MM.1S (cell line): ENCODE measurements around the gene PABPC3.

Experiments used
- DNase-seq: peaks from one replicate; pipeline ENCODE4 v3.0.0-alpha.2; 2015
- H2AFZ ChIP-seq: fragments of 300-600 bp; sonication (generic); 2 replicates; pipeline ENCODE4 v1.6.0; 2016; ENCODE audit warnings: antibody characterized with exemption, low read length
- H3F3A ChIP-seq: fragments of 300-600 bp; sonication (generic); 2 replicates; pipeline ENCODE4 v1.6.1; 2016; ENCODE audit warnings: mild to moderate bottlenecking, antibody characterized with exemption, low read length, moderate library complexity, mixed read lengths; ENCODE audit not compliant: insufficient read depth
- H3K27ac ChIP-seq: fragments of 300-600 bp; sonication (generic); 2 replicates; pipeline ENCODE4 v1.5.1; 2016; ENCODE audit warnings: mild to moderate bottlenecking, low read length
- H3K27me3 ChIP-seq: fragments of 300-600 bp; sonication (generic); replicated peaks from 2 replicates; pipeline ENCODE4 v1.6.0; 2016; ENCODE audit warnings: low read length; ENCODE audit not compliant: insufficient read depth
- H3K36me3 ChIP-seq: fragments of 300-600 bp; sonication (generic); replicated peaks from 2 replicates; pipeline ENCODE4 v1.6.1; 2016; ENCODE audit warnings: mild to moderate bottlenecking, low read length, mixed read lengths; ENCODE audit not compliant: insufficient read depth
- H3K4me1 ChIP-seq: fragments of 300-600 bp; sonication (generic); 2 replicates; pipeline ENCODE4 v1.6.1; 2016; ENCODE audit warnings: low read length, mixed read lengths
- H3K4me2 ChIP-seq: fragments of 300-600 bp; sonication (generic); 2 replicates; pipeline ENCODE4 v1.6.0; 2016; ENCODE audit warnings: low read depth, low read length
- H3K4me3 ChIP-seq: fragments of 300-600 bp; sonication (generic); 2 replicates; pipeline ENCODE4 v1.5.1; 2016; ENCODE audit warnings: low read length, mixed read lengths
- H3K79me2 ChIP-seq: fragments of 300-600 bp; sonication (generic); 2 replicates; pipeline ENCODE4 v1.6.1; 2016; ENCODE audit warnings: mixed run types, low read length, mixed read lengths
- H3K9ac ChIP-seq: fragments of 300-600 bp; sonication (generic); 2 replicates; pipeline ENCODE4 v1.6.1; 2016; ENCODE audit warnings: low read length, mixed read lengths
- H3K9me2 ChIP-seq: fragments of 300-600 bp; sonication (generic); replicated peaks from 2 replicates; pipeline ENCODE4 v1.6.1; 2016; ENCODE audit warnings: mild to moderate bottlenecking, low read length, mixed read lengths; ENCODE audit not compliant: insufficient read depth
- H3K9me3 ChIP-seq: fragments of 300-600 bp; sonication (generic); replicated peaks from 2 replicates; pipeline ENCODE4 v1.6.1; 2016; ENCODE audit warnings: mild to moderate bottlenecking, low read length, mixed read lengths; ENCODE audit not compliant: insufficient read depth
- H4K20me1 ChIP-seq: fragments of 300-600 bp; sonication (generic); 2 replicates; pipeline ENCODE4 v1.6.1; 2016; ENCODE audit warnings: mild to moderate bottlenecking, low read length, moderate library complexity, mixed read lengths; ENCODE audit not compliant: insufficient read depth
- EZH2 ChIP-seq: fragments of 300-600 bp; sonication (generic); optimal IDR thresholded peaks from 2 replicates; pipeline ENCODE3; 2017; ENCODE audit warnings: low read depth, mild to moderate bottlenecking, antibody characterized with exemption, low read length, mixed read lengths
- EZH2phosphoT487 ChIP-seq: fragments of 300-600 bp; sonication (generic); IDR thresholded peaks from 2 replicates; pipeline ENCODE4 v1.6.1; 2018; ENCODE audit warnings: antibody characterized with exemption, low read length
- TF ChIP-seq, protein P1 (sequence below): fragments of 300-600 bp; sonication (generic); IDR thresholded peaks from 2 replicates; pipeline ENCODE4 v1.5.1; 2016; ENCODE audit warnings: antibody characterized with exemption, low read length, mixed read lengths

Gene PABPC3

DNA sequence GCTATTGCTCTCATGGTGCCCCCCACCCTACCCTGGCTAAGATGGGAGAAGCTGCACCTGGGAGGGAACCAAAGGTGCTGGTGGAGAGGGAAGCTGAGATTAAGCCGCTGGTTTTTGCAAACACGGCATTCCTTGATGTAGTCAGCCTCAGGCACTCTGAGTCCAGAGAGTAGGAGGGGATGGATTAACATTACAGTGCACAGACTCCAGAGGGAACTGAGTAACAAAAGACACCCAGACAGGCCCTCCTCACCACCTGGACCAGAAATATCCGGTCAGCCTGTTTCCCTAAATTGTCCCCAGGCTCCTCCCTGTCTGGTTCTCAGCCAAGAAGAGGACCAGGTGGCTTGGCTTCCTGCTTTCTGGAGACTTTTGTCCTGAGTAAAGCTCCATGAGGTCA, 28.9 kb upstream of the PABPC3 start:
- Histone ChIP-seq H3K27me3 (no peaks in the 10 kb centered on the region), H3F3A (no peaks in the 10 kb centered on the region), H3K36me3 (no peaks in the 10 kb centered on the region), H2AFZ (no peak overlapping the region), H3K4me2 (no peak overlapping the region), H3K9me2 (no peaks in the 10 kb centered on the region), H3K4me1 (no peaks in the 10 kb centered on the region), H3K79me2 (no peaks in the 10 kb centered on the region), H4K20me1 (no peaks in the 10 kb centered on the region), H3K4me3 (no peak overlapping the region), H3K9ac (no peak overlapping the region), H3K9me3 (no peaks in the 10 kb centered on the region), H3K27ac (no peak overlapping the region)
- TF ChIP-seq EZH2phosphoT487: no peak
- TF ChIP-seq, protein P1, sequence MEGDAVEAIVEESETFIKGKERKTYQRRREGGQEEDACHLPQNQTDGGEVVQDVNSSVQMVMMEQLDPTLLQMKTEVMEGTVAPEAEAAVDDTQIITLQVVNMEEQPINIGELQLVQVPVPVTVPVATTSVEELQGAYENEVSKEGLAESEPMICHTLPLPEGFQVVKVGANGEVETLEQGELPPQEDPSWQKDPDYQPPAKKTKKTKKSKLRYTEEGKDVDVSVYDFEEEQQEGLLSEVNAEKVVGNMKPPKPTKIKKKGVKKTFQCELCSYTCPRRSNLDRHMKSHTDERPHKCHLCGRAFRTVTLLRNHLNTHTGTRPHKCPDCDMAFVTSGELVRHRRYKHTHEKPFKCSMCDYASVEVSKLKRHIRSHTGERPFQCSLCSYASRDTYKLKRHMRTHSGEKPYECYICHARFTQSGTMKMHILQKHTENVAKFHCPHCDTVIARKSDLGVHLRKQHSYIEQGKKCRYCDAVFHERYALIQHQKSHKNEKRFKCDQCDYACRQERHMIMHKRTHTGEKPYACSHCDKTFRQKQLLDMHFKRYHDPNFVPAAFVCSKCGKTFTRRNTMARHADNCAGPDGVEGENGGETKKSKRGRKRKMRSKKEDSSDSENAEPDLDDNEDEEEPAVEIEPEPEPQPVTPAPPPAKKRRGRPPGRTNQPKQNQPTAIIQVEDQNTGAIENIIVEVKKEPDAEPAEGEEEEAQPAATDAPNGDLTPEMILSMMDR: no peak
- TF ChIP-seq EZH2: no peak
- no peak for DNase-seq

GRCh38 chr13:25068810-25069209, 27.1 kb upstream of the PABPC3 start:
- TF ChIP-seq, protein P1: no peak
- TF ChIP-seq EZH2 (no peak), EZH2phosphoT487 (no peak)
- no peak for DNase-seq
- Histone ChIP-seq H3K27ac (no peak overlapping the region), H3K4me3 (no peak overlapping the region), H3K9ac (no peak overlapping the region), H3K27me3 (no peaks in the 10 kb centered on the region), H3K4me2 (no peak overlapping the region), H4K20me1 (no peaks in the 10 kb centered on the region), H3K4me1 (no peaks in the 10 kb centered on the region), H3K36me3 (no peaks in the 10 kb centered on the region), H3K9me3 (no peaks in the 10 kb centered on the region), H3K9me2 (no peaks in the 10 kb centered on the region), H2AFZ (no peak overlapping the region), H3F3A (no peaks in the 10 kb centered on the region), H3K79me2 (no peaks in the 10 kb centered on the region)

- Histone ChIP-seq H3K9me2 (no peaks in the 10 kb centered on the region), H4K20me1 (no peaks in the 10 kb centered on the region), H3K4me2 (no peak overlapping the region), H3K36me3 (no peaks in the 10 kb centered on the region), H3K9ac (no peak overlapping the region), H3K27me3 (no peaks in the 10 kb centered on the region), H3K4me1 (no peaks in the 10 kb centered on the region), H3K79me2 (no peaks in the 10 kb centered on the region), H3F3A (no peaks in the 10 kb centered on the region), H3K27ac (no peak overlapping the region), H2AFZ (no peak overlapping the region), H3K4me3 (no peak overlapping the region), H3K9me3 (no peaks in the 10 kb centered on the region)
- no peak for DNase-seq
- no peak for TF ChIP-seq EZH2
- no peak for TF ChIP-seq EZH2phosphoT487
- TF ChIP-seq, protein P1: no peak
These were observed 26.7 kb upstream of the PABPC3 start for GRCh38 chr13:25069236-25069635.
